ENCODE measurements around the gene NUAK1. TPM values are rescaled to one million over a fixed set of nuclear protein-coding genes. Genes with fewer than 3 reads are reported as not detected.
A peak's percentile ranks its signal among the peaks of the same experiment; 100 is the strongest.

The NUAK1 gene
- total RNA-seq, 1 experiment from 2014 or later: 10.1 TPM

GRCh38 chr12:106084759-106085158 is 54.0 kb downstream of the NUAK1 start:
- H3K14ac ChIP-seq (ENCODE audit: insufficient read depth, low read length): no peak overlapping the region
- no peak overlapping the region for H3K9ac ChIP-seq (ENCODE audit: extremely low read depth, insufficient read length, low read length)
- H4K91ac ChIP-seq (ENCODE audit: insufficient read length, low read depth, low read length): no peak overlapping the region
- no peak overlapping the region for H2BK20ac ChIP-seq (ENCODE audit: low read depth, low read length, poor library complexity, severe bottlenecking)
- H2AK5ac ChIP-seq (ENCODE audit: insufficient read length, low read length): no peak overlapping the region
- H3K23me2 ChIP-seq (ENCODE audit: insufficient read length, low read depth, low read length, poor library complexity, severe bottlenecking): no peaks in the 10 kb centered on the region
- H2BK120ac ChIP-seq (ENCODE audit: low read depth, low read length, poor library complexity, severe bottlenecking): no peak overlapping the region
- H3K56ac ChIP-seq (ENCODE audit: insufficient read length, low read depth, low read length): no peak overlapping the region
- Mint-ChIP-seq H3K36me3 (ENCODE audit: insufficient read depth in 1 of 3, low read depth in 3 of 3) (peaks cover 8 to 39% (median 17%) of the 10 kb centered on the region in 3 experiments; a peak in 6 of 7 replicates), H3K4me3 (no peak overlapping the region), H3K27me3 (ENCODE audit: low read depth) (no peaks in the 10 kb centered on the region), H3K9me3 (no peaks in the 10 kb centered on the region), H3K4me1 (peaks cover 26 to 29% of the 10 kb centered on the region in 2 experiments), H3K27ac (peak overlapping the region in 2 of 3 experiments; percentile 16 to 68; a peak in 3 of 7 replicates)
- H4K20me1 ChIP-seq (ENCODE audit: control insufficient read depth, insufficient read depth, insufficient read length): no peaks in the 10 kb centered on the region
- no peaks in the 10 kb centered on the region for H3K79me2 ChIP-seq (ENCODE audit: insufficient read depth, low read length)
- H3K23ac ChIP-seq (ENCODE audit: insufficient read length, low read depth, low read length): no peak overlapping the region
- H3K79me1 ChIP-seq (ENCODE audit: insufficient read depth, low read depth, low read length, poor library complexity, severe bottlenecking): no peaks in the 10 kb centered on the region
- no peak overlapping the region for H2BK12ac ChIP-seq (ENCODE audit: insufficient read length, low read depth, low read length)
- no peak overlapping the region for H3K27ac ChIP-seq (ENCODE audit: insufficient read length, low read depth, low read length)
- H3K18ac ChIP-seq (ENCODE audit: insufficient read length, low read depth, low read length): no peak overlapping the region
- no peaks in the 10 kb centered on the region for H3K9me3 ChIP-seq (ENCODE audit: control insufficient read depth, low read depth, low read length)
- WGBS (ENCODE audit: extremely low coverage, insufficient read length, low lambda C conversion rate): no CpG with 5 or more reads among the region's 3 CpGs
- H3K4me1 ChIP-seq (ENCODE audit: insufficient read depth, low read length): peaks cover 4% of the 10 kb centered on the region; the same call in 1 of the 2 replicates
- DNase-seq: no peak
- no peaks in the 10 kb centered on the region for H3K27me3 ChIP-seq (ENCODE audit: insufficient read depth, low read length)
- H4K8ac ChIP-seq (replicated peaks; ENCODE audit: insufficient read length, low read depth, low read length): no peak overlapping the region
- H3T11ph ChIP-seq (ENCODE audit: low read length): no peak overlapping the region
- no peak overlapping the region for H4K5ac ChIP-seq (ENCODE audit: insufficient read length, low read depth, low read length)
- H3K4me2 ChIP-seq (ENCODE audit: insufficient read depth, insufficient read length, low read length): no peak overlapping the region
- H2BK5ac ChIP-seq (ENCODE audit: insufficient read length, low read length): no peak overlapping the region
- H2AFZ ChIP-seq (ENCODE audit: low read length): no peak overlapping the region
- H2BK15ac ChIP-seq (ENCODE audit: low read depth, low read length): no peak overlapping the region
- no peak overlapping the region for H3K4ac ChIP-seq (ENCODE audit: low read depth, low read length)
- TF ChIP-seq CTCF (conservative IDR thresholded peaks at IDR 0.05): no peak

All from H9 (cell line).